Astrocyte of the cerebellum (primary cell): ENCODE data around the gene DNAAF1.
"Not testable (repeated sequence)": the region's sequence is repeated elsewhere in the genome, so short reads cannot be mapped to it uniquely, and the experiment has no call there.

Experiments used
- DNase-seq: peaks from one replicate; pipeline ENCODE4 v3.0.0-alpha.2; 2011; ENCODE audit warnings: low read depth
- H3K4me3 ChIP-seq: 2 replicates; pipeline ENCODE4 v1.5.1; 2011; ENCODE audit warnings: mild to moderate bottlenecking, low read depth, low read length, moderate library complexity
- in situ Hi-C: cut with HindIII; loops from 2 replicates; pipeline ENCODE4 v1.10.0; 2017; ENCODE audit warnings: low sequenced_read_pairs
- TF ChIP-seq, protein P1 (sequence below): IDR thresholded peaks from 2 replicates; pipeline ENCODE4 v1.5.1; 2012; ENCODE audit warnings: low read length, low read depth, moderate library complexity, mild to moderate bottlenecking; ENCODE audit errors: missing control alignments

Gene DNAAF1

DNA sequence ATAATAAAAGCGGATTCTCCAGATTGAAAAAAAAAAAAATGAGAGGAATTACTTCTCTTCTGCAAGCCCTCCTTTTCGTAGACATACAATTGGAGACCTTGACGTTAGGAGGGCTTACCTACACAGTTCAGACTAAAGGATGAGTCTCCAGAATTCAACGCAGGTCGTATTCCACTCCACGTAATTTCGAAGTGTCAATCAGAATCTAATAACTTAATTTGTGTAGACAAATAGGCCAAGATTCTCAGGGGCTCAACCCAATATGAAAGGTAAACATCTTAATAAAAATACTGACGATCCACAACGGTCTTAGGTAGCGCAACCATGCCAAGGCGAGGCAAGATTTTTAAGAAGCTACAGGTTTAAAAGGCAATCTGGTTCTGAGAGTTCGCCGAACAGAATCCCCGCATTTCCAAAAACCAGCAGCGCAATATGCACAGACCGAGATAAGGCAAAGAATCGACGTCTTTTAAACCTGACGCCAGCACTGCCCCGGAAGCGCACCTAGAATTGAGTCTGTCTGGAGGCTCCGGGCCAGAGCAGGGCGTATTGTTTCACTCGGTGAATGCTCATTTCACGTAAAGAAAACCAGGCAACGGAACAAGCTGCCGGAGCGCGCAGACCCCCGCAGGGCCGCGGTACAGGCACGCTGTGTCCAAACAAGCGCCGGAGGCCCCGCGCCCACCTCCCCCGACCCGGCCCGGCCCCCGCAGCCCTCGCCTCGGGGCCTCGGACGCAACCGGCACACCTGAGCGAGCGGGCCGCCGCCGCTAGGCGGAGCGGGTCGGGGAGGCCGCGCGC, 29.0 kb upstream of the DNAAF1 start:
- in situ Hi-C loops = no loop called here
- H3K4me3 ChIP-seq = peak overlapping the region; percentile 92
- TF ChIP-seq, protein P1, sequence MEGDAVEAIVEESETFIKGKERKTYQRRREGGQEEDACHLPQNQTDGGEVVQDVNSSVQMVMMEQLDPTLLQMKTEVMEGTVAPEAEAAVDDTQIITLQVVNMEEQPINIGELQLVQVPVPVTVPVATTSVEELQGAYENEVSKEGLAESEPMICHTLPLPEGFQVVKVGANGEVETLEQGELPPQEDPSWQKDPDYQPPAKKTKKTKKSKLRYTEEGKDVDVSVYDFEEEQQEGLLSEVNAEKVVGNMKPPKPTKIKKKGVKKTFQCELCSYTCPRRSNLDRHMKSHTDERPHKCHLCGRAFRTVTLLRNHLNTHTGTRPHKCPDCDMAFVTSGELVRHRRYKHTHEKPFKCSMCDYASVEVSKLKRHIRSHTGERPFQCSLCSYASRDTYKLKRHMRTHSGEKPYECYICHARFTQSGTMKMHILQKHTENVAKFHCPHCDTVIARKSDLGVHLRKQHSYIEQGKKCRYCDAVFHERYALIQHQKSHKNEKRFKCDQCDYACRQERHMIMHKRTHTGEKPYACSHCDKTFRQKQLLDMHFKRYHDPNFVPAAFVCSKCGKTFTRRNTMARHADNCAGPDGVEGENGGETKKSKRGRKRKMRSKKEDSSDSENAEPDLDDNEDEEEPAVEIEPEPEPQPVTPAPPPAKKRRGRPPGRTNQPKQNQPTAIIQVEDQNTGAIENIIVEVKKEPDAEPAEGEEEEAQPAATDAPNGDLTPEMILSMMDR = no peak
- DNase-seq = no peak

- peak; percentile 94 for DNase-seq
- in situ Hi-C loops = no loop called here
- TF ChIP-seq, protein P1 = no peak
- peak within 1 kb of the TSS; percentile 92 for H3K4me3 ChIP-seq
Observed at GRCh38 chr16:84116720-84117493, 28.2 kb upstream of the DNAAF1 start, which contains the start of gene MBTPS1. Gene MBTPS1, minus strand, starts transcription at chr16:84116942. Its CDS starts 15,159 bp downstream, at chr16:84101783.

DNA sequence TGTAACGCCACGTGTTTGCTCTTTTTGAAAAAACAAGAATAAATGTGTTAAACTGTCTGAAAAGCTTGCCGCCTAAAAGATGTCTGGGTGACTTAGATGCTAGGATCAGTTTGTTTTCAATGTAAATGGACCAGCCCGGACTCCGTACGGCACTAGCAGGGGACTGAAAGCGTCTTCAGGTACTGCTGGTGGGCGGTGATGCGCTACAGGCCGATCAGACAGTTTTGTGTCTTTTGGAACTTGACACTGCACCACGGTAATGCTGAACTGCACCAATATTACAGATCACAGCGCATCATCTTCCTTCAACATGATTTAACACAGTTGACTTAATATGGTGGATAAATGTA, 27.6 kb upstream of the DNAAF1 start:
- DNase-seq = no peak

DNA sequence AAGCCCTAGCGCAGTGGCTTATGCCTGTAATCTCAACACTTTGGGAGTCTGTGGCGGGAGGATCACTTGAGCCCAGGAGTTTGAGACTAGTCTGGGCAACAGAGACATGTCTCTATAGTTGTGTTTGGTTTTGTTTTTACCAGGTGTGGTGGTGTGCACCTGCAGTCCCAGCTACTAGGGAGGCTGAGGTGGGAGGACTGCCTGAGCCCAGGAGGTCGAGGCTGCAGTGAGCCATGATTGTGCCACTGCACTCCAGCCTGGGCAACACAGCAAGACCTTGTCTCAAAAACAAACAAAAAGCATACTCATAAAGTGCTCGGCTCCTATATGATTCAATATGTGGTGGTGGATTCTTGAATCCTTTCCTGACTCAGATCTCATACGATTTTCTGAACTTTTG, 26.8 kb upstream of the DNAAF1 start:
- H3K4me3 ChIP-seq, in situ Hi-C loops, DNase-seq: not testable (repeated sequence)

More for the DNA sequence above, 27.6 kb upstream of the DNAAF1 start:
- peak overlapping the region; percentile 92 for H3K4me3 ChIP-seq
- in situ Hi-C loops = no loop called here
- TF ChIP-seq, protein P1 = no peak

DNA sequence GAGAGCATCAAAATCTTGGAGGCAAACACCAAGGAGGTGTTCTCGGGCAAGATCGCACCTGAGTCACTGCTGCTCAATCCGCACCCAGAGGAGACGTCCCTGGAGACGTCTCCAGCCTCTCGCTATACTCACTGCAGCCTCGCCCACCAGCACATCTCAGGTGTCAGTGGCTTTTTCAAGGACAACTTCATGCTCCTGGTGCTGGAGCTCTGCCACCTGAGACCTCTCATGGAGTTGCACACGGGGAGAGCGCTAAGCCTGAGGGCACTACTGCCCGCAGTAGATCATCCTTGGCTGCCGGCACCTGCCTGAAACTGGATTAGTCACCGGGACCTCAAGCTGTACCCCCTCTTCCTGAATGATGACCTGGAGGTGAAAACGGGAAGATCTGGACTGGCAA, 25.7 kb upstream of the DNAAF1 start:
- in situ Hi-C loops = no loop called here
- no peak for DNase-seq
- no peak overlapping the region for H3K4me3 ChIP-seq
- TF ChIP-seq, protein P1 = no peak

GRCh38 chr16:84120023-84120422, 25.1 kb upstream of the DNAAF1 start:
- in situ Hi-C loops = no loop called here
- no peak for DNase-seq
- TF ChIP-seq, protein P1 = no peak

DNA sequence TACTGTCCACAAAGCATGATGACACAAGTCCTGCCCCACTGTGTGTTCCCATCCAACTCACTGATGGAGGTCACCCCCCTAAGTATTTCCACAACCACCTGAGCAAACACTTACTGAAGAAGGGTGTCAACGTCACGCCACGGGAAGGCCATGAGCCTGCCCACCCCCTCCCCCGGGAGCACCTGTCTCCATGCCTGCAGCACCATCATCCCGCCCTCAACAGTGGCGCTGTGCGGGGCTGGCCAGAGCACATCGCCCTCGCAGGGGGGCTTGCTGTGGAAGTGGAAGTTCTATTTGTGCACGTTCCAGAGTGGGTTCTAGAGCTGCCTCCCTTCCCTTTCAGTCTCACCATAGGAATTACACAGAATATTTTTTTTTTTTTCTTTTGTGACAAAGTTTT, 24.1 kb upstream of the DNAAF1 start:
- TF ChIP-seq, protein P1 = no peak
- no peak overlapping the region for H3K4me3 ChIP-seq
- no peak for DNase-seq
- in situ Hi-C loops = no loop called here

More at GRCh38 chr16:84120023-84120422, 25.1 kb upstream of the DNAAF1 start:
- no peak overlapping the region for H3K4me3 ChIP-seq
